ENCODE results near the gene CPXM2.

CPXM2 gene

GRCh38 chr10:123787566-123787965 is 104.0 kb downstream of the CPXM2 start:
- Mint-ChIP-seq H3K4me1 (no peaks in the 10 kb centered on the region), H3K36me3 (no peaks in the 10 kb centered on the region), H3K9me3 (no peaks in the 10 kb centered on the region), H3K27ac (no peak overlapping the region), H3K4me3 (no peak overlapping the region)
- no peak for ATAC-seq
- no peak for DNase-seq (ENCODE audit: low spot score in 2 of 2)

DNA sequence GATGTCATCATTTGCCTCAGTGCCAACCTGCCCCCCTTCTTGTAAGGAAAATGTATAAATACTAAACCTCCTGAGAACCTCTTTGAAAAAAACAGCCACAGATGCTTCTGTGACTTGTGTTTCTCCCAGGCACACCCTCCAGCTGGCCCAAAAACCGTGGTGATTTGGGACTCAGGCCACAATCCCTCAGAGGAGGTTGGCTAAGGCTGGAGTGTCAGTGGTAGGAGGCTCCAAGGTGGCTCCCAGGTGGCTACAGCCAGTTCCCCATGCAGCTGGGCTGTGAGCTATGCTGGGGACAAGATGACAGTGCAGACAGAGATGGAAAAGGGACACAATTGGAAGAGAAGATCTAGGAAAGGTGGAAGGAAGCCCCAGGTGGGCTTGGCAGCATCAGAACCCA is 104.7 kb downstream of the CPXM2 start:
- ATAC-seq (no peak), DNase-seq (ENCODE audit: low spot score in 2 of 2) (no peak)
- Mint-ChIP-seq H3K27ac (no peak overlapping the region), H3K4me1 (no peaks in the 10 kb centered on the region), H3K4me3 (no peak overlapping the region), H3K36me3 (no peaks in the 10 kb centered on the region), H3K9me3 (no peaks in the 10 kb centered on the region)

- H3K36me3 Mint-ChIP-seq = no peaks in the 10 kb centered on the region
- DNase-seq (ENCODE audit: low spot score in 2 of 2) (no peak), ATAC-seq (no peak)
- no peak overlapping the region for H3K4me3 Mint-ChIP-seq
- no peaks in the 10 kb centered on the region for H3K9me3 Mint-ChIP-seq
- no peak overlapping the region for H3K27ac Mint-ChIP-seq
- no peaks in the 10 kb centered on the region for H3K4me1 Mint-ChIP-seq
These were observed 105.3 kb downstream of the CPXM2 start for GRCh38 chr10:123786306-123786705.

DNA sequence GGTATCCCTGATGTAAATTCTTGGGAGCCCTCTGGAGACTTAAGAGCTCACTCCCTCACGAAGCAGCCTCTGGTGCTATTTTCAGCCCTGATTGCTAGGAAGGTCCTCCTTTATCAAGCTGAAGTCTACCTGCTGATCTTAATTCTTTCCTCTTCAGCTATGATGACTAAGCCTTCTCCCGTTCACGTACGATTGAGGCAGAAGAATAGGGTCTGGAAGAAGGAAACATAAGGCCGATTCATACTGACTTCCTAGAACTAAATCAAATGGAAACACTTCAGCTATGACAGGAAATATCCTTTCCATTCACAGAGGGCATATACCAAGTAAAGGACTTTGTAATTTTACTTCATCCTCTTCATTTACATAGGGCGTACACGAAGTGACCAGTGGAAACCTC is 107.0 kb downstream of the CPXM2 start:
- Mint-ChIP-seq H3K27ac (no peak overlapping the region), H3K4me1 (no peaks in the 10 kb centered on the region), H3K36me3 (no peaks in the 10 kb centered on the region), H3K9me3 (no peaks in the 10 kb centered on the region), H3K4me3 (no peak overlapping the region)
- DNase-seq (ENCODE audit: low spot score in 2 of 2) (no peak), ATAC-seq (no peak)

DNA sequence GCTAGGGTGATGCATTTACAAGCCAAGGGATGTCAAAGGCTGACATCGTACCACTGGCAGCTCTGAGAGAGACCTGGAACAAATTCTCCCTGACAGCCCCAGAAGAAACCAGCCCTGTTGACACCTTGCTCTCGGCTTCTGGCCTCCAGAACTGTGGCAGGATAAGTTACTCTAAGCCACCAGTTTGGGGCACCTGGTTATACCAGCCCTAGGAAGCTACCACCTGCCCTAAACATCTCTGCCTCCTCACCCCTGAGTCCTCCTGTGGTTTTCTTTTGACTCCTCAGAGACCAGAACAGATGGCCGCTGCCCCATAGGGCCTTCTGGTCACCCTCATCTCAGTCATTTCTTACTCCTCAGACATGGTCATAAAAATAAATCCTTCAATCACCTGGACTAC is 107.4 kb downstream of the CPXM2 start:
- Mint-ChIP-seq H3K27ac (no peak overlapping the region), H3K9me3 (no peaks in the 10 kb centered on the region), H3K4me1 (no peaks in the 10 kb centered on the region), H3K4me3 (no peak overlapping the region), H3K36me3 (no peaks in the 10 kb centered on the region)
- no peak for DNase-seq (ENCODE audit: low spot score in 2 of 2)
- no peak for ATAC-seq

DNA sequence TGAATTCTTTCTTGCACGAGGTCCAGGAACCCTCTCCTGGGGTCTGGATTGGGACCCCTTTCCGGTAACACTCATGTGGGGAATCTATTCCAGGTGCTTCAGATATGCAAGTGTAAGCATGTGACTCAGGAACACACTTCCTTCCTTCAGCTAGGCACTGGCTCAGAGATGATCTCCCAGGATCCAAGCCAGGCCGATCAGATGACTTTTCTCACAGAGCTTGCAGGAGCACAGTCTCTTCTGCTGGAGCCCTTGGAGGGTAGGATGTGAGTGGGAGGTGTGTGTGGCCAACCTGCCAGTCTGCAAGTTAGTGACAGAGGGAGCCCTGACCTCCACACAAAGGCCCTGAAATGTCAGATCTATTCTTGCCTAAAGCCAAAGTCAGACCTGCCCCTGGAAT is 108.3 kb downstream of the CPXM2 start:
- no peak overlapping the region for H3K27ac Mint-ChIP-seq

GRCh38 chr10:123782549-123782948 is 109.1 kb downstream of the CPXM2 start:
- H3K4me3 Mint-ChIP-seq = no peak overlapping the region
- no peak overlapping the region for H3K27ac Mint-ChIP-seq
- no peak for ATAC-seq
- no peak for DNase-seq (ENCODE audit: low spot score in 2 of 2)
- no peaks in the 10 kb centered on the region for H3K9me3 Mint-ChIP-seq
- H3K4me1 Mint-ChIP-seq = no peaks in the 10 kb centered on the region
- H3K36me3 Mint-ChIP-seq = no peaks in the 10 kb centered on the region

More for the DNA sequence above, 108.3 kb downstream of the CPXM2 start:
- Mint-ChIP-seq H3K9me3 (no peaks in the 10 kb centered on the region), H3K4me1 (no peaks in the 10 kb centered on the region), H3K4me3 (no peak overlapping the region), H3K36me3 (no peaks in the 10 kb centered on the region)
- ATAC-seq = no peak
- DNase-seq (ENCODE audit: low spot score in 2 of 2) = no peak

GRCh38 chr10:123781956-123782500 is 109.6 kb downstream of the CPXM2 start:
- DNase-seq (ENCODE audit: low spot score in 2 of 2) (no peak), ATAC-seq (no peak)
- Mint-ChIP-seq H3K4me3 (no peak overlapping the region), H3K27ac (no peak overlapping the region), H3K4me1 (no peaks in the 10 kb centered on the region), H3K36me3 (no peaks in the 10 kb centered on the region), H3K9me3 (no peaks in the 10 kb centered on the region)

DNA sequence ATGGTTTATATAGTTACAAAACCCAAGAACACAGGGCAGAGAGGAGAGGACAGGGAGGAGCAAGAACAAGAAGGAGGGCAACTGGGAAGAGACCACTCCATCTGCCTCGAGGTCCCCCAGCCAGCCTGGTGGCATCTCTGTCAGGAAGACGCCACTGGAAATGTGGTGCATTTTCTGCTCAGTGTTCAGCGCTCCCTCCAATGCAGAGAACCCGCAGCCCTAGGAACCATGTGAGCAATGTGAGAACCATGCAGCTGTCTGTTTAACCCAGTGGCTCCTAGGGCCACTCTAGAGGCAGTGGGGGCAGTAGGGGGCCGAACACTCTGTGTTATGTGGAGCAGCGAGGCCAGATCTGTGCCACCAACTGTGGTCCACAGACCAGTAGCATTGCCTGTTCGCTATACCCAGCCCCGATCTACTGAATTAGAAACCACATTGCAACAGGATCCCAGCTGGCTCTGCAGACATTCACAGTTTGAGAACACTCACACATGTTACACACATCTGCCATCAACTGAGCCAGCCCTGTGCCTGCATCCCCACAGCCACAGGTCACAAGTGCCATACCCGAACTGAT is 110.2 kb downstream of the CPXM2 start:
- no peaks in the 10 kb centered on the region for H3K9me3 Mint-ChIP-seq
- DNase-seq (ENCODE audit: low spot score in 2 of 2) (no peak), ATAC-seq (no peak)
- H3K36me3 Mint-ChIP-seq = no peaks in the 10 kb centered on the region
- H3K4me3 Mint-ChIP-seq = no peak overlapping the region
- no peak overlapping the region for H3K27ac Mint-ChIP-seq
- H3K4me1 Mint-ChIP-seq = no peaks in the 10 kb centered on the region

DNA sequence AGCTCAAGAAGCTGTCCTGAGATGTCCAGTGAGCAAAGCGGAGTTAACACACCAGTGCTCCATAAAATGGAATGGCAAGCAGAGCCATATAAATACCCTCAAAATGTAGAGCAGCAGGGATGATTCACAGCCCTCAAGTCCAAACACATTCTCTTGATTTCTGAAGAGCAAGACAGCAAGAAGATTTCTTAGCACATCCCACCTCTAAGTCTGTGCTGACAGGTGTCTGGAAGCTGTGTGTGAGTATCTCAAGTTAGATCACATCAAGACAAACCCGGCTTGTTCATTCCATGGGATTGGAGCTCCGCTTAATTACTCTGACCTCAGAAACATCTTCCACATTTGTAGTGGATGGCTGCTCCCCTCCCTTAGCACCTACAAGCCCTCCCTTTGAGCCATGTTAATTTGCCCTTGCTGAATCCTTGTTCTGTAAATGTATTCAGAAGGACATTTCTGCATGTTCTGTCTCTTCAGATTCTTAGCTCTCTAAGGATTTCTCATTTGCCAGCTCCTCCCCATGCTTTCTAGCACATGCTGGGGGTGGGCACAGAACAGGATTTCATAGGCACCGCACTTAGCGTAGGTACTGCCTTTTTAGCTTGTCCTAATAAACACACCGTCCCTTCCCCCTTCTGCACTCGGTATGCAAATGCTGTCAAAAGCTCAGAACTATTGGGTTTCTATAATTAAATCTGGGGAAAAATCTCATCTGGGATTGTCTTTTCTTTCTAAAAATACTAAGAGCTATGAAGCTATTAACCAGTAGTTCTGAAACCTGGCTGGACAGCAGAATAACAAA is 112.7 kb downstream of the CPXM2 start:
- H3K4me3 Mint-ChIP-seq = no peak overlapping the region
- H3K4me1 Mint-ChIP-seq = no peaks in the 10 kb centered on the region
- H3K36me3 Mint-ChIP-seq = no peaks in the 10 kb centered on the region
- ATAC-seq (no peak), DNase-seq (ENCODE audit: low spot score in 2 of 2) (no peak)
- H3K27ac Mint-ChIP-seq = no peak overlapping the region
- H3K9me3 Mint-ChIP-seq = peaks cover 4% of the 10 kb centered on the region

GRCh38 chr10:123777881-123778280 is 113.7 kb downstream of the CPXM2 start:
- Mint-ChIP-seq H3K36me3 (peaks cover 8% of the 10 kb centered on the region), H3K27ac (no peak overlapping the region)
- no peak for DNase-seq (ENCODE audit: low spot score in 2 of 2)

DNA sequence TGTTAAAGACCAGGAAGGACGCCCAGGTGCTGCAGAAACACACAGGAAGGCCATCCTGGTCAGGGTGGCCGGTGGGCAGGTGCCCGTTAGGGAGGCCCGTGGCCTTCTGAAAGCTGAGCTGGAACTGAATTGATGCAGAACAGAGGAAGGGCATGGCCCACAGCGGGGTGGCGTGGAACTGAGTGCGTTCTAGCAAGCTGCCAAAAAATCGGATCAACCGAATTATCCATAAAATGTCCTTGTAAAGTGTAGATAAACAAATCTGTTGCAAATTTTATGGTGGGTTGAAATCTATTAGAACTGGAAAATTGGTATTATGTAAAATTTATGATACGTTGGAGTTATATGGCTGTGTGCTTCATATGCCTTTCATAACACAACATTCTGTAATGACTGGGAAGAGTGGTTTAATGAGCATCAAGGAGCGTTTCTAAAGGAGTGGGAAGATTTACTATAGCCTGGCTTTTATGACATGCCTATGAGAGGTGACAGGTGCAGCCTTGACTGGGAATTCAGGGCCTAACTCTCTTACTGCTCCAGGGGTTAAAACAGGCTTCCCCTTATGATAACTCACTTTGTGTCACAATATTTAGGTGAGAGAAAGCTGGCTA is 117.4 kb downstream of the CPXM2 start:
- Mint-ChIP-seq H3K9me3 (peaks cover 17% of the 10 kb centered on the region), H3K27ac (no peak overlapping the region), H3K4me1 (peaks cover 15% of the 10 kb centered on the region), H3K36me3 (peaks cover 20% of the 10 kb centered on the region), H3K4me3 (no peak overlapping the region)
- DNase-seq (ENCODE audit: low spot score in 2 of 2) (no peak), ATAC-seq (no peak)

More at GRCh38 chr10:123777881-123778280, 113.7 kb downstream of the CPXM2 start:
- no peak overlapping the region for H3K4me3 Mint-ChIP-seq
- no peak for ATAC-seq
- H3K4me1 Mint-ChIP-seq = peaks cover 7% of the 10 kb centered on the region
- peaks cover 11% of the 10 kb centered on the region for H3K9me3 Mint-ChIP-seq

DNA sequence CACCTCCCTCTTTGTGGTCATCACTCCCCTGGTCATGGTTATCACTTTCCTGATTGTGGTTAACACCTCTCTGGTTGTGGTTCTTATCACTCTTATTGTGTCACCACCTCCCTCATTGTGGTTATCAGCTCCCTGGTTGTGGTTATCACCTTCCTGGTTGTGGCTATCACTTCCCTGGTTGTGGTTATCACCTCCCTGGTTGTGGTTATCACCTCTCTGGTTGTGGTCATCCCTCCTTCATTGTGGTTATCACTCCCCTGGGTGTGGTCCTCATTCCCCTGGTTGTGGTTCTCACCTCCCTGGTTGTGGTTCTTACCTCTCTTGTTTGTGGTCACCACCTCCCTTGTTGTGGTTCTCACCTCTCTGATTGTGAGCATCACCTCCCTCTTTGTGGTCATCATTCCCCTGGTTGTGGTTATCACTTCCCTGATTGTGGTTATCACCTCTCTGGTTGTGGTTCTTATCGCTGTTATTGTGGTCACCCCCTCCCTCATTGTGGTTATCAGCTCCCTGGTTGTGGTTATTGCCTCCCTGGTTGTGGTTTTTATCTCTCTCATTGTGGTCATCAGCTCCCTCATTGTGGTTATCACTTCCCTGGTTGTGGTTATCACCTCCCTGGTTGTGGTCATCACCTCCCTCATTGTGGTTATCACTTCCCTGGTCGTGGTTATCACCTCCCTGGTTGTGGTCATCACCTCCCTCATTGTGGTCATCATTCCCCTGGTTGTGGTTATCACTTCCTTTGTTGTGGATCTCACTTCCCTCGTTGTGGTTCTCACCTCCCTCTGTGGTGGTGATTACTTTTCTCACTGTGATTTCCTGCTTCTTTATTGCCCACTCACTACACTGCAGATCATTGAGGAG is 118.7 kb downstream of the CPXM2 start:
- peaks cover 17% of the 10 kb centered on the region for H3K9me3 Mint-ChIP-seq
- DNase-seq (ENCODE audit: low spot score in 2 of 2) = peak; percentile 5 to 50
- H3K27ac Mint-ChIP-seq = peak overlapping the region; percentile 97
- ATAC-seq = peak; percentile 36
- peak overlapping the region; percentile 41 for H3K4me3 Mint-ChIP-seq
- peaks cover 20% of the 10 kb centered on the region for H3K36me3 Mint-ChIP-seq
- H3K4me1 Mint-ChIP-seq = peaks cover 15% of the 10 kb centered on the region

DNA sequence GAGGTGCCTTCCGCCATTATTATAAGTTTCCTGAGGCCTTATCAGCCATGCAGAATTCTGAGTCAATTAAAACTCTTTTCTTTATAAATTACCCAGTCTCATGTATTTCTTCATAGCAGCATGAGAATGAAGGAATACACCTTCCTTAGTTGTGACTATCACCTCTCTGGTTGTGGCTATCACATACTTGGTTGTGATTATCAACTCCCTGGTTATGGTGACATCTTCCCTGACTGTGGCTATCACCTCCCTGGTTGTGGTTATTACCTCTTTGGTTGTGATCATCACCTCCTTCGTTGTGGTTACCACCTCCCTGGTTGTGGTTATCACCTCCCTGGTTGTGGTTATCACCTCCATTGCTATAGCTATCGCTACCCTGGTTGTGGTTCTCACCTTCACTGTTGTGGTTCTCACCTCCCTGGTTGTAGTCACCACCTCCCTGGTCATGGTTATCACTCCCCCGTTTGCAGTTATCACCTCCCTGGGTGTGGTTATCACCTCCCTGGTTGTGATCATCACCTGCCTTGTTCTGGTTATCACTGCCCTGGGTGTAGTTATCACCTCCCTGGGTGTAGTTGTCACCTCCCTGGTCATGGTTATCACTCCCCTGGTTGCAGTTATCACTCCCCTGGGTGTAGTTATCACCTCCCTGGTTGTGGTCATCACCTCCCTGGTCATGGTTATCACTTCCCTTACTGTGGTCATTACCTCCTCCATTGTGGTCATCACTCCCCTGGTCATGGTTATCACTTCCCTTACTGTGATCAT is 119.5 kb downstream of the CPXM2 start:
- H3K9me3 Mint-ChIP-seq = peaks cover 17% of the 10 kb centered on the region
- no peak overlapping the region for H3K4me3 Mint-ChIP-seq
- H3K27ac Mint-ChIP-seq = peak overlapping the region; percentile 97
- ATAC-seq (peak; percentile 60), DNase-seq (ENCODE audit: low spot score in 2 of 2) (no peak)
- peaks cover 20% of the 10 kb centered on the region for H3K36me3 Mint-ChIP-seq
- peaks cover 15% of the 10 kb centered on the region for H3K4me1 Mint-ChIP-seq
